Stimulated activated CD8-positive, alpha-beta memory T cell treated with anti-CD3 and anti-CD28 coated beads, Interleukin-4, amount 100 ng/mL, for 1 hour (primary cell): ENCODE data around the gene KRI1.
"Not testable (repeated sequence)": the region's sequence is repeated elsewhere in the genome, so short reads cannot be mapped to it uniquely, and the experiment has no call there.

Source experiments
- DNase-seq, 2 donors: peaks; one replicate each; pipeline ENCODE4 v3.0.0-alpha.2; 2020; ENCODE audit warnings: low read depth in 2 of 2, low spot score in 1 of 2

Gene KRI1

DNA sequence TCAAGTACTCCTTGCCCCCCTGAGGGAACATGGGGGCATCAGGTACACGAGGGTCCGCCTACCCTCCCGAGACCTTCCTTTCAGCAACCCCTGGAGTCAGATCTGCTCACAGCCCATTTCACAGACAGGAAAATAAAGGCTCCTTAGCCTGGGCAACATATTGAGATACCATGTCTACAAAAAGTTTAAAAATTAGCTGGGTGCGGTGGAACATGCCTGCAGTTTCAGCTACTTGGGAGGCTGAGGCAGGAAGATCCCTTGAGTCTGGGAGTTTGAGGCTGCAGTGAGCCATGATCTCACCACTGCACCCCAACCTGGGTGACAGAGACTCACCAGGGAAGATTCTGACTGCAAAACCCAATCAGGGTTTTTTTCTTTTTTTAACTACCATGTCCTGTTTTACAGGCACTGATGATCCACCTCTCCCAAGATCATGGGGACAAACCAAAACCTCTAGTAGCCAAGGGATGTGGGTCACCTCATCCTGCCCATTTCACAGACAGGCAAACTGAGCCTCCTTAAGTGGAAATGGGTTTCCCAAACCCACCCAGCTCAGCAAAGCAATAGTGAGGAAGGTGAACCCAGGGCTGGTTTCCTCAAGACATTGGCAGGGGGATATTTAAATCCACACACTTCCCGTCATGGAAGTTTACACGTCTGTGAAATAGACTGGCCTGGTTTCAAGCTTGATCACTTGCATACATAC lies 9.4 kb upstream of the KRI1 start:
- no peak for DNase-seq

DNA sequence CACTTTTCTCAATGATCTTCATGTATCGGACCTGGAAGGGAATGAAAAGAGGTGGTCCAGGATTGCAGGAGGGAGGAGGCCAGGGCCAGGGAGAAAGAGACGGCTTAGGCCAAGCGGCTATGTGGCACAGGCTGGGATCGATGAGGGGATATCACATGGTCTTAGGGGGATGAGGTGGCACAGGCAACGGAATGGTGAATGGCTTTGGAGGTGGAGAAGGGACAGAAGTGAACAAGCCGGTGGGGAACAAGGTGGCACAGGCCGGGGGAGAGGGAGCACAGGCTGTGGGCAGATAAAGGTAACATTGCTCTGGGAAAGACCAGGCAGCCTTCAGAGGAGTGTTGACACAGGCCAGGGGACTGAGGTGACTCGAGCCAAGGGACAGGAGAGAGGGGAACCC lies 8.7 kb upstream of the KRI1 start:
- DNase-seq, result no peak

DNA sequence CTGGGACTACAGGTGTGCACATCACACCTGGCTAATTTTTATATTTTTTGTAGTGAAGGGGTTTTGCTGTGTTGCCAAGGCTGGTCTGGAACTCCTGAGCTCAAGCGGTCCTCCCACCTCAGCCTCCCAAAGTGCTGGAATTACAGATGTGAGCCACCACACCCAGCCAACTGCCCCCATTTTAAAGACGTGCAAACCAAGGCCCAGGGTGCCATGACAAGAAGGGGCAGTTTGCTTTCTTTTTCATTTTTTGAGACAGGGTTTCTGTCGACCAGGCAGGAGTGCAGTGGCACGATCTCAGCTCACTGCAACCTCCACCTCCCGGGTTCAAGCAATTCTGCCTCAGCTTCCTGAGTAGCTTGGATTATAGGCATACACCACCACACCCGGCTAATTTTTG lies 8.0 kb upstream of the KRI1 start:
- not testable (repeated sequence) for DNase-seq

DNA sequence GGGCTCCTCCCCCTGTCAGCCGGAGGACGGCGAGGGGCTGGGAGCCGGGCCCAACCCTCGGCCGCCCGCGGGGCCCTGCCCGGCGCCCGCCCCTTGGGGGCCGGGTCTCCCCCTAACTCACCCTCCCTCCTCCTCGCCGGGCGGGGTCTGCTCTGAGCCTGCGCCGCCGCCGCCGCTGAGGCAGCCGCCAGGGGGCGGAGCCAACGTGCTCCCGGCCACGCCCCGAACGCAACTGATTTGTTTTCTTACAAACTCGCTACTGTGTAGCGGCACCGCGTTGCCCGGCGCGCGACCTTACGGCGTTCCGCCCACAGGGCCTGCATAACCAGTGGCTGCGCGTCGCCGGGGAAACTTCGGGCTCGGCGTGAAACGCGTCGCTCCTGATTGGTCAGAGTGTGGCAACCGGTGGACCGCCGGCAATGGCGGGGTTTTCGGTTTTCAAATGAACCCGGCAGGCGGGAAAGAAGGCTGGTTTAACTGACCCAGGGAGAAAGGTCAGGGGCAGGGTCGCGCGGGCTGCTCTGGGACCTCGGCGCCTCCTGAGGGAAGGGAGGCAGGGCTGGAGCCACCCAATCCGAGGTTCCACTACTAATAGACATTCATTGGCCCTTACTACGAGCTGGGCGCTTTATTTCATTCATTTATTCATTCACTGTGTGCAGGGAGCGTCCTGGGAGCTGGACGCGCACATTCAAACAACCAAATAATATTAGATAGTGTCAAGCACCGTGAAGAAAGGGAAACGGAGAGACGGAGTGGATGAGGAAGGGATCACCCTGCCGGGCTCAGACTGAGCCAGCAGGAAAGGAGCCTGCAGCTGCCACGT lies 3.2 kb upstream of the KRI1 start, which contains the start of gene CDKN2D:
Gene CDKN2D (minus strand): TSS at position 154 of the 826 bp plus-strand sequence. CDS start 326 bp downstream, outside the sequence.
- DNase-seq, result peak; percentile 99 to 100

DNA sequence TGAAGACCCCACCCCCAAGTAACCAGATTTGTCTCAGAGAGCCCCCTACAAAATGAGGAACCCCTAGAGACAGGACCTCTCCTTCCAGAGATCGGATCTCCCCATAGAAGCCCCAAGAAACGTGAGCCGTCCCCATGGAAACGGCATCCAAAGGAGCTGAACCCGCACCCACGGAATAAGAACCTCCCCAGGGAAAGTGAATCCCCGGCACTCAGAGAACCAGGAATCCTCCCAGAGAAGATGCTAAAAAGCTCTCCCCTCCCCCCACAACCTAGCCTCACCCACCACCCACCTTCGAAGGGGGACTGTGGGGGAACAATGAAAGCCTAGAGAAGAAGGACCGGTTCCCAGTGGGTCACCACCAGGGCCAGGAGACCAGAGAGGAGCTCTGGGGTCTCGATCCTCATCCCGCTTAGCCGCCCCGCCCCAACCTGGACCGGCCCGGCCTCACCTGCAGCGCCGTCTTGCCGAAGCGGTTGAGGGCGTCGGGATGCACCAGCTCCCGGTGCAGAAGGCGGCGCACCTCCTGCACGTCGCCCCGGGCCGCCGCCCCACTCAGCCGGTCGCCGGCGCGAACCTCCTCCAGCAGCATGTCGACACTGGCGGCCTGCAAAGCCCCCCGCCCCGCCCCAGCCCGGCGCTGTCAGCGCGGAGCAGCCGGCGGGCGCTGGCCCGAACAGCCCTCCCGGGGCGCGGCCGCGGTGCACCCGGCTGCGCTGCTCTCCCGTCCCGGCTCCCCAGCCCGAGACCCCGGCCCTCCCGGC lies 2.4 kb upstream of the KRI1 start:
- no peak for DNase-seq

DNA sequence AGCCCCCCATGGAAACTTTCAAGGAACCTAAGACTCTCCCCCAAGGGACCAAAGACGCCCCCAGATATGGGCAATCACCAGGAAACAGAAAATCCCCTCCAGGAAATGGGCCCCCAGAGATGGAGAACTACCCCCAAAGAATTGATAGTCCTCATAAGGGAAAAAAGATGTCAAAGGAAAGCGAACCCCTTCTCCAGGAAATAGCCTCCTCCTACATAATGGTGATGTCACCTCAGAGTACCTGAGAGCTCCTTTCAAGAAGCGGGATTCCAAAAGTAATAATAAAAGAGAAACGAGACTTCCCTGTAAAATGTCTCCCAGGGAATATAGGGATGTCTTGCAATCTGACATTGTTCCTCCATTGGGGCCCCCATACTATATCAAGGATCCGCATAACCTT lies 1.8 kb upstream of the KRI1 start:
- no peak for DNase-seq

DNA sequence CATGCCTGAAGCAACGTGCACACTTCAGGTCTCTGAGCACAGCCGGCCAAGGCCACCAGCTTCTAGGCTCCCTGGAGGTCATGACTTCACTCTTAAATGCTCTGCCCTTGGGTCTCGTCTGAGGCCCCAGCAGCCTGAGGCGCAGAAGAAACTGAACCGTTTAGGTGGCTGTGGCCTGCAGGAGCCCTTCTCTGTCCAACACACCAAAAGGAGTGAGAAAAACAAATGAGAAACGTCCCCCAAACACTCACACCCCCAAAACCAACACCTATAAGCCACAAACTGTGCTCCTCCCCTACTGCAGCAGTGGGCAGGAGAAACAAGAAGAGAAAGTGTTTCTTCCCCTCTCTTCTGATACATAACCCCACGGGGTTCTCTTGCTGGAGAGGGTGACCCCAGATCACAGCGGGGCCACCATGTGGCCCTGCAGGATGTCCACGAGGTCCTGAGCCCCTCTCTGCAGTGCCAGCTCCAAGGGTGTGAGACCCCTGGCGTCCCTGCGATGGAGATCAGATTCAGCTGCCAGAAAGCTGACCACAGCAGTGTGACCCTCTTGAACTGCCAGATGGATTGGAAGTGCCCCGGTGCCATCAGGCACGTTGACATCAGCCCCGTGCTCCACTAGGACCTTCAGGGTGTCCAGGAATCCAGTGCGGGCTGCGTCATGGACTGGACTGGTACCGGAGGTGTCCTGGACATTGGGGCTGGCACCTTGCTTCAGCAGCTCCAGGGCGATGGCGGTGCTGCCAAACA lies 1.0 kb upstream of the KRI1 start:
- DNase-seq, result peak in 1 of 2 donors; percentile 38

DNA sequence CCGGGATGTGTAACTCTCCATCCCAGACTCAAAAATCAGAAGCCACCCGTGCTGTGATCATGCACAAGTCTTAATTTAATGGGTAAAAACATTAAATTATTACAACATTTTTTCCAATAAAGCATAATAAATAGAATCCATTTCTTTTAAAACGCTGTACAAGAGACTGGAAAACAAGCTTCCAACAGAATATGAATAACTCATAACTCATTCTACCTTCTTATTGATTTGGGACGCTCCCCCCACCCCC lies 523 bp upstream of the KRI1 start:
- DNase-seq, result no peak

DNA sequence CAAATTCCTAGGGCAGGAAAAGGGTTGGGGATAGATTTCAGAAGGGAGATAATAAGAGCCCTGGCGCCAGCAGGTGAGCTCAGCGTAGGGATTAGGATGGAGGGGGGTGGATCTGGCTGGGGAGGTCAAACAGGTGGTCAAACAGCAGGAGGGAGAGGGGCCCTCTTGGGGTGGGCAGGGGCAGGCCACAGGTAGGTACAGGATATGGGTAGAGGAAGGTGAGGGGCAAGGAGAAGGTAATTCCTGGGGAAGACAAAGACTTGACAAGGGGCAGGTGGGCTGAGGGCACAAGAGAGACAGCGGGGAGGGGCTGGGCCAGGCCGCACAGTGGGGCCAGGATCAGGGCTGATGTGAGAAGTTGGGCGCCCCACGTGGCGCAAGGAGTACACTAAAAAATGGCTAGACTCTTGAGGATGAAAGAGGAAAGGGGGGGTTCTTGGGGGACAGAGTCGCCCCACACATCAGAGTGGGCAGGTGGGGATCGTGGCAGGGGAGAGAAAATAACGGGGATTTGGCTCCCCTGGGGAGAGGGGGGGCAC lies 713 bp downstream of the KRI1 start:
- DNase-seq, result no peak

DNA sequence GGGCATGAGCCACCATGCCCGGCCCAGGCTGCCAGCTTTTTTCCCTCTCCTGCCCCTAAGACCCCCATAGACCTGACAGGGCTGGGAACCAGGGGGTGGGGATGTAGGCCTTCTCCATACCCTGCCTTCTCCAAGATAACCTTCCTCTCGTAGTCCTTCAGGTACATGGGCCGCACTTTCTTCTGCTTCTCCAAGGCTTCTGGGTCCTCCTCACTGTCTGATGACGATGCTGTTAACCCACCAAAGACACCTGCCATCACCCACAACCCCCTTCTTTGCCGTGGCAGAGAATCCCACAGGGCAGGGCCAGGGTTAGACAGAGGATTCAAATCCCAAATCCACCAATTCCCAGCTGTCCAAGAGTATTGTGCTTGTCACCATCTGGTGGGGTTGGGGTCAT lies 3.2 kb downstream of the KRI1 start:
- no peak for DNase-seq

DNA sequence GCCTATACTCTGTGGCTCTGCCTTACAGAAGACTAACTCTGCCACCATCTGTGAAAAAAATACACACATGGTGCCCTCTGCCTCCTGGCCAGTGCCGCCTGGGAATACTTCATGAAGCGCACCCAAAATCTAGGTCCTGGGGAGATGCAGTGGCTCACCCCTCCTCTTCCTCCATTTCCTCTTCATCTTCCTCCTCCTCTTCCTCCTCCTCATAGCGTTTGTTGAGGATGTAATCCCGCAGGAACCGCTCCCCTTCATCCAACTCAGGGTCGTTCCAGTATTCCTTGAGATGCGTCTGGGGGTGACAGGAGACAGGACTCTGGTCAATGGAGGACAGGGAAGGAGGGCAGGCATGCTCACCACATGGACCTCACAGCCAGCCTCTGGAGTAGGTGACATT lies 5.7 kb downstream of the KRI1 start:
- no peak for DNase-seq

DNA sequence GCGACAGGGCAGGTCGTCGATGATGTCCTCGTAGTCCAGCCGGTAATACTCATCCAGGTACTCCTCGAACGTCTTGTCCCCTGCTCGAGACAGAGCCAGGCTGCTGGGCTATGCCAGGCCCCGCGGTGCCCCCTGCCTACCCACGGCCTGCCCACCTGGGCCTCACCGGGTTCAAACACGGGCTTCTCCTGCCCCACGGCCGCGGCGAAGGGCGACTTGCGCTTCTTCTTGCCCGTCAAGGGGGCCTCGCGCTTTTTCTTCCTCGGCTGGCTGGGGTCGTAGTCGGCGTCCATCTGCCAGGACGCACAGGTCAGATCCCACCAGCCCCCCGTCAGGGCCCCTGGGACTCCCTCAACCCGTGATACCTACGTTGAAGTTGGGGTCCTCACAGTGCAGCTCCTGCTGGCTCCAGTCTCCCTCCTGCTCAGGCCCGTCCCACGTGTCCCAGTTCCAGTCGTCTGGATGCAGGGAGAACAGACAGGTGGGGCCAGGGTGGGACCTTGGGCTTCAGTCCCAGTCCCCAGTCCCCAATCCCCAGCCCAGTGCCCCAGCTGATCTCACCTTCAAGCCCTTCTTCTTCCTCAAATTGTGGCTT lies 8.1 kb downstream of the KRI1 start:
- DNase-seq, result no peak

DNA sequence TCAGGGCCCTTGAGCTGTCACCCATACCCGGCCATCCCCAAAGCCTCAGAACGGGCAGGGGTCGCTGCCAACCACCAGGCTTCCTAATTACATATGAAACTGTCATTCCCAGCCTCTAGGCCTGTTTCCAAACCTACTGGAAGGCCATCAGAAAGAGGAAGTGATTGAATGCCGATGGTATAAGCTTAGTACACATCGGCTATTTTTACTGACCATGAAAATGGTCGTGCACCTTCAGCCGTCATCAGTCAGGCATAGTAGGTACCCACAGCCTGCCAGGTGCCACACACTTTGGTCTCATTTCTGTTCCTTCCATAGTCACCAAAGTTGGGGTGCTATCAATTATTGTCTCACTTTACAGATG lies 10.2 kb downstream of the KRI1 start:
- no peak for DNase-seq

DNA sequence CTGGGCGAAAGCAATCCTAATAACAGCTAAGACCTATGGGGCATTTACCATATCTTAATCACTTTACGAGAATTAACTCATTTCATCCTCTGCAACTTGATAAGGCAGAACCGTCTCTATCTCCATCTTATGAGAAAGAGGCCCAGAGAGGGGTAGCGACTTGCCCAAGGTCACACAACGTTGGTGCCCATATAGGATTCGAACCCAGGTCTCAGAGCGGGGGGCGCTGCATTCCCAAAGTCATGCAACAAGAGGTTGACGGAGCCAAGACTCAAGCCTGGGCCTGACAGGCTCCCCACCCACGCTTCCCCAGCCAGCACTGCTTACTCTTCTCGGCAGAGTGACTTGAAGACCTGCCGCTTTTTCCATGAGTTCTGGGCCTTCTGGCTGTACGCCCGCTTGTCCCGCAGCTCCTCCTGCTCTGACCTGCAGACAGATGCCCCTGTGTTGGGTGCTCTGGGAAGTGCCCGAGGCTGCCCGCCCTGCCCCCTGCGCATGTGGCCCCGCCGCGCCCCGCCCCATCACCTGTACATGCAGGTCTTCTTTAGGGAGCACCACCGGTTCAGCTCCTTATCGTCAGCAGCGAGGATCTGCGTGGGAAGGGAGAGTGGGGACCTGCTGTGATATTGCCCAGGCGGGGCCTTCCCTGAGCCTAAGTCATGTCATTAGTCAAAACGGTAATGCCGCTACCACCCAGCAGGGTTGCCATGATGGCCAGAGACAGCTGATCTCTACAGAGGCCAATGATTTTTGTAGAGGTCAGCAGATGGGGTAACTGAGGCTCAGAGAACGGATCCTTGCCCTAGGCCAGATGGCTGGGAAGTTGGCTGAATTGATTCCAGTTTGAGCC lies 10.8 kb downstream of the KRI1 start:
- no peak for DNase-seq

DNA sequence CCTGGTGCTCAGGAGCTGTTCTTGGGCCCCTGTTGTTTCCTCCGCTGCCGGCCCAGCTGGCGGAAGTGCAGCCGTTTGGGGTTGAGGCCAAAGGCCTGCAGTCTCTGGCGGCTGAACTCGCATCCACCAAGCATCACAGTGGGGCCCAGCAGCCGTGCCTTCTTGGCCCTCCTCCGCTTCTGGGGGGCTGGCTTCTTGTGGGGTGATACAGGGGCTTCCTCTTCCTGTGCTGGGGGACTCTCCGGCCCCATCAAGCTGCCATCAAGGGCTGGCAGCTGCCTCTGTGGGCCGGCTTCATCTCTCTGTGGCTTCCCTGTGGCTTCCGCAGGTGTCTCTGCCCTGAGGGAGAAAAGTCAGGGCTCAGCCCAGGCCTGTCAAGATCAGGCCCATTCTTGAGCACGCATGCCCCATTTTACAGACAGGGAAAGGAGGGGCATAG lies 11.8 kb downstream of the KRI1 start:
- DNase-seq, result peak in 1 of 2 donors; percentile 50

DNA sequence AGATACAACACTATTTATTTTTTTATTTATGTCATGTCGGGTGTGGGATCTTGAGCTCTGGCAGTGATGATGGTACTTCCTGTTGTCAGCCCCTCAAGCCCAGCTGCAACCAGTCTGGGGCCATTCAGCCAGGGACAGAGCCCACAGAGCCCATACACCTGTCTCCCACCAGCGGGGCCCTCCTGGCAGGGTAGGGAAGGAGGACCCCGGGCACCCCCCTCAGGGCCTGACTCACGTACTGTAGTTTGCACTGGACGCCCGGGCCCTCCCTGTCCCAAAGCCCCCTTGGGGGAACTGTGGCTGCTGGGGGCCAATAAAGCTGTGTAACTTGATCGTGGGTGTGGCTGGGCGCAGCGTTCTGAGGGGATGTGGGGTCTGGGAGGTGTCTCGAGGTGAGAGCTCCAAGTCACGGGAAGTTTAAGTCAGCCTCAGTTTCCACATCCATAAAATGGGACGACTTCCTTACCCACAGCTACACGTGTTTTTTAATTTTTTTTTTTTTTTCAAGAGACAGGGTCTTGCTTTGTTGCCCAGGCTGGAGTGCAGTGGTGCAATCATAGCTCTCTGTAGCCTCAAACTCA lies 12.6 kb downstream of the KRI1 start:
- DNase-seq, result no peak

DNA sequence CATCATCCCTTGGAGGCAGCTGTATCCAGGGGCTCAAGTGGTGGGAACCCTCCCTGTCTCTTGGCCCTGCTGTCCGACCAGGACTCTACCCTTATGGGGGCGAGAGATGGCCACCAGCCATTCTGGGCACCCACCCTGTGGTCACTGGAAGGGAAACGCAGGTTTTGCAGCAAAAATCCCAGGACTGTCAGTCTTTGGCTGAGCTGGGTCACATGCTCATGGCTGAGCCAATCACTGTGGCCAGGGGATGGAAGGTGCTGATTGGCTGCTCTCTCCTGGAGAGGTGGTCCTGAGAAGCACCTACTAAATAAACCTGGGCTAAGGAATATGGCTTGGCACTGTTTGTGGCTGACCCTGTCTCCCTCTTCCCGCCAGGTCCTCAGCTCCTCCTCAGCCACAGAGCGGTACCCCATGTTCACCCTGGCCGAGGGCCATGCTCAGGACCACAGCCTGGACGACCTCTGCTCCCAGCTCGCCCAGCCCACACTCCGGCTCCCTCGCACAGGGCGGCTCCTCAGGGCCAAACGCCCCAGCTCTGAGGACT lies 13.2 kb downstream of the KRI1 start:
- DNase-seq, result no peak

DNA sequence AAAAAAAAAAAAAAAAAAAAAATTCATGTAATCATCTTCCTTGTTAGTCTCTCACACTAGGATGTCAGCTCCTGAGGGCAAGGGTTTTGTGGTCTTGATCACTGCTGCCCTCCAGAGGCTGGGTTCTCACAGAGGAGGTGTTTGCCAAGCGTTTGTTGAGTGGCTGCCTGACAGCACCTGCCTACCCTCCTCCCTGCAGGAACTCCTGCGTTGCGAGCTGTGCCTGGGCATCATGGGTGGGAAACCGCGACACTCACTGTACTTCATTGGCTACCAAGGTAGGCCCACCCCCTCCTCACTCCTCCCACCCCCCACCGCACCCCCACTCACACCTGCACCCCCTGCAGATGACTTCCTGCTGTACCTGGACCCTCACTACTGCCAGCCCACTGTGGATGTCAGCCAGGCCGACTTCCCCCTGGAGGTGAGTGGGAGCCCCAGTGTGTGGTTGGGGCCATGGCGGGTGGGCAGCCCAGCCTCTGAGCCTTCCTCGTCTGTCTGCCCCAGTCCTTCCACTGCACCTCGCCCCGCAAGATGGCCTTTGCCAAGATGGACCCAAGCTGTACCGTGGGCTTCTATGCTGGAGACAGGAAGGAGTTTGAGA lies 14.0 kb downstream of the KRI1 start:
- no peak for DNase-seq

DNA sequence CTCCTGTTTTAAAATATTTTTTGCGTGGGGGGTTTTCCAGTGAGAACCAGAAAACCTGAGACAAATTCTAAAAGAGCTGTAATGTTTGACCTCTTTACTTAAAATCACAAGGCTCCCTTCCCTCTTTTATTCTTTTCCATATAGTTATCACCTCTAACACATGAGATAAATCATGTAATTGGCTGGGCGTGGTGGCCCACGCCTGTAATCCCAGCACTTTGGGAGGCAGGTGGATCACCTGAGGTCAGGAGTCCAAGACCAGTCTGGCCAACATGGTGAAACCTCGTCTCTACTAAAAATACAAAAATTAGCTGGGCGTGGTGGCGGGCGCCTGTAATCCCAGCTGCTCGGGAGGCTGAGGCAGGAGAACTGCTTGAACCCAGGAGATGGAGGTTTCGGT lies 14.8 kb downstream of the KRI1 start:
- DNase-seq, result not testable (repeated sequence)
